ENCODE data around the gene C15orf61.

C15orf61 gene

DNA sequence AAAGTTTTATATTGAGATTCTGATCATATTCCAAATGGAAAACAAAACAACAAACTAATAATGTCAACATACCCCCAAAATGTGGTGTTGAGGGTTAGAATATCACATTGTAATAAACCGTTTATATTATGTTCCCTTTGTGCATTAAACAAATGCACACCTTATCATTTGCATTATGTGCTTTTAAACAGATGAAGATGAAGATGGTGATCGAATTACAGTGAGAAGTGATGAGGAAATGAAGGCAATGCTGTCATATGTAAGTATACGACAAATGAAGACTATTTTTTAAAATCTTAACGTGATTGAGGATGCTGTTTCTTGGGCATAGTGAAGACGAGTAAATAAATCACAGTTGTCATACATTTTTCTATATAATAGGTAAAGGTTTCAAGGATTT is 42.2 kb downstream of the C15orf61 start:
- Histone ChIP-seq H3K9me3 (ENCODE audit: control insufficient read depth in 5 of 5, low read length in 5 of 5) (peaks cover 0 to 2% (median 0%) of the 10 kb centered on the region in 5 donors), H3K4me1 (ENCODE audit: control insufficient read depth in 5 of 5, insufficient read depth in 5 of 5, low read length in 5 of 5) (peaks cover 0 to 24% (median 11%) of the 10 kb centered on the region in 5 donors), H3K36me3 (ENCODE audit: control insufficient read depth in 5 of 5, insufficient read depth in 5 of 5, low read length in 5 of 5) (peaks cover 0 to 10% (median 4%) of the 10 kb centered on the region in 5 donors), H3K9ac (ENCODE audit: low read length in 5 of 5) (no peak overlapping the region), H3K27ac (ENCODE audit: low read depth, low read length) (no peak overlapping the region), H3K27me3 (ENCODE audit: control insufficient read depth in 5 of 5, insufficient read depth in 4 of 5, low read length in 5 of 5) (no peaks in the 10 kb centered on the region), H3K4me3 (ENCODE audit: low read depth in 1 of 5, low read length in 5 of 5) (no peak overlapping the region)

DNA sequence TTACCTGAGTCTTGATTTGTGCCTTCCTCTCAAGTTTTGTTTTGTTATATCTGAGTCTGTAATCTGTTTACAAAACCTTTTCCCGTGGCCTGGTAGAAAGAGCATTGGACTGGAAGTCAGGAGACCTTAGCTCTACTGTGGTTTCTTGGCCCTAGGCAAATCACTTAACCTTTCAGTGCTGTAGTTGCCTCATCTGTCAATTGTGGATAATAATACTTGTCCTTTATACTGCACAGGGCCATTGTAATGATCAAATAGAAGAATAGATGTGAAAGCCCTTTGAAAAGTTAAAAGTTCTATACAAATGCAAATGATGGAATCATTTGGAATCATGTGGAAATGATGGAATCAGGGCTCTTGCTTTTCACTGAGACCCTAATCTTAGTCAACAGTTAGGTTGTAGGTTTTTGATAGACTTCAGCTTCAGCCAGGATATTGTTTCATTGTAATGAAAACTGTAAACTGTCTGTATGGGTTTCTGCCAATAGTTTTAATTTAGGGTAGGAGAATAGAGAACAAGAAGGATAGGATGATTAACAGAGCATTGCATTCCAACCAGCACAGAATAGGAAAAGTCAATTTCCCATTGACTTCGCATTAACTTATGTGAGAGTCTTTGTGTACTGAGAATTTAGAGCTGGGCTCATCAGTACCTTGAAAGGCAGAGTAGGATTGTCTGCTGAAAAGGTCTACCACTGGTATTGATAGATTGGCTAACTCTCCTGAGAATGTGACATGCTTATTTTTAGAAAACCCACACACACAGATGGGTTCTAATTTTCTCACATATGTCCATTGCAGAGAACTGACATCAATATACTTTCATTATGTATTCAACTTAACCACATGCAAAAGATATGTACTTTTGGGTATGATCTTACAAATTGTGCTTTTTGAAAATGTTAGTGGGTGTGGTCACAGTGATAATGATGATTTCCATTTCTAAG is 43.4 kb downstream of the C15orf61 start:
- Histone ChIP-seq H3K36me3 (ENCODE audit: control insufficient read depth in 5 of 5, insufficient read depth in 5 of 5, low read length in 5 of 5) (peaks cover 0 to 7% (median under 1%) of the 10 kb centered on the region in 5 donors), H3K9ac (ENCODE audit: low read length in 5 of 5) (no peak overlapping the region), H3K27ac (ENCODE audit: low read depth, low read length) (no peak overlapping the region), H3K4me1 (ENCODE audit: control insufficient read depth in 5 of 5, insufficient read depth in 5 of 5, low read length in 5 of 5) (peaks cover 0 to 24% (median 11%) of the 10 kb centered on the region in 5 donors), H3K4me3 (ENCODE audit: low read depth in 1 of 5, low read length in 5 of 5) (no peak overlapping the region), H3K9me3 (ENCODE audit: control insufficient read depth in 5 of 5, low read length in 5 of 5) (no peaks in the 10 kb centered on the region), H3K27me3 (ENCODE audit: control insufficient read depth in 5 of 5, insufficient read depth in 4 of 5, low read length in 5 of 5) (no peaks in the 10 kb centered on the region)

DNA sequence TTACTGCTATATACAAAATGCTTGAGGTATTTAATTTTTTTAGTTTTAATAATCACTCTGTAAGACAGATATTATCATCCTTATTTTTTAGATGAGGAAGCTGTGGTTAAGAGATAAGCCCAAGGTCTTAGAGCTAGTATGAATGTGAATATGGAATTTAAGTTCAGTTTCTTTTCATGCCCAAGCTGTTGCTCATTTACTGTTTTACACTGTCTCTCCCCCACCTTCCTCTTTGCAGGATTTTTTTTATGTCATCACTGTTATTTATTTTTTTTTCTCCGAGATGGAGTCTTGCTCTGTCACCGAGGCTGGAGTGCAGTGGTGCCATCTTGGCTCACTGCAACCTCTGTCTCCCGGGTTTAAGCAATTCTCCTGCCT is 44.0 kb downstream of the C15orf61 start:
- H3K9me3 ChIP-seq (ENCODE audit: control insufficient read depth in 5 of 5, low read length in 5 of 5): no peaks in the 10 kb centered on the region
- no peaks in the 10 kb centered on the region for H3K27me3 ChIP-seq (ENCODE audit: control insufficient read depth in 5 of 5, insufficient read depth in 4 of 5, low read length in 5 of 5)
- no peak overlapping the region for H3K4me3 ChIP-seq (ENCODE audit: low read depth in 1 of 5, low read length in 5 of 5)
- H3K36me3 ChIP-seq (ENCODE audit: control insufficient read depth in 5 of 5, insufficient read depth in 5 of 5, low read length in 5 of 5): peaks cover 0 to 5% (median 0%) of the 10 kb centered on the region in 5 donors
- H3K27ac ChIP-seq (ENCODE audit: low read depth, low read length): no peak overlapping the region
- no peak overlapping the region for H3K9ac ChIP-seq (ENCODE audit: low read length in 5 of 5)
- peaks cover 0 to 24% (median 15%) of the 10 kb centered on the region in 5 donors for H3K4me1 ChIP-seq (ENCODE audit: control insufficient read depth in 5 of 5, insufficient read depth in 5 of 5, low read length in 5 of 5)

DNA sequence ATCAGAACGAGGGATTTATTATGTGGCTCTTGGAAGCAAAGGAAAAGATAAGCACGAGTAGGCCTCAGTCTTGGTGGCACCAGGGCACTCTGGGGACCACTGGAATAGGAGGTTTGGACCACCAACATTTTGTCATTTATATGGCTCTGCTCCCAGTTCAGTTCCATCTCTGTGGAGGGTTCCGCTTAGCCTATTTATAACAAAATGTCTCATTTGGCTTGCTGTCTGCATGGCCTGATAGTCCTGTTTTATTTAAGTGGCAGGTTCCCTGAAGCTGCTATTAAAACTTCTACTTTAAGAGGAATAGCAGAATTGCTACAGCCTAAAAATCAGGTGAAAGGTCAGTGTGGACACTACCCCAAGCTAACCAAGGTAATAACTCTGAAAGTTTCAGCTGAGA is 48.7 kb downstream of the C15orf61 start:
- peaks cover 0 to 4% (median 0%) of the 10 kb centered on the region in 5 donors for H3K36me3 ChIP-seq (ENCODE audit: control insufficient read depth in 5 of 5, insufficient read depth in 5 of 5, low read length in 5 of 5)
- H3K27ac ChIP-seq (ENCODE audit: low read depth, low read length): no peak overlapping the region
- peaks cover 0 to 4% (median 0%) of the 10 kb centered on the region in 5 donors for H3K4me1 ChIP-seq (ENCODE audit: control insufficient read depth in 5 of 5, insufficient read depth in 5 of 5, low read length in 5 of 5)
- no peaks in the 10 kb centered on the region for H3K9me3 ChIP-seq (ENCODE audit: control insufficient read depth in 5 of 5, low read length in 5 of 5)
- no peak overlapping the region for H3K9ac ChIP-seq (ENCODE audit: low read length in 5 of 5)
- H3K4me3 ChIP-seq (ENCODE audit: low read depth in 1 of 5, low read length in 5 of 5): no peak overlapping the region
- no peaks in the 10 kb centered on the region for H3K27me3 ChIP-seq (ENCODE audit: control insufficient read depth in 5 of 5, insufficient read depth in 4 of 5, low read length in 5 of 5)

DNA sequence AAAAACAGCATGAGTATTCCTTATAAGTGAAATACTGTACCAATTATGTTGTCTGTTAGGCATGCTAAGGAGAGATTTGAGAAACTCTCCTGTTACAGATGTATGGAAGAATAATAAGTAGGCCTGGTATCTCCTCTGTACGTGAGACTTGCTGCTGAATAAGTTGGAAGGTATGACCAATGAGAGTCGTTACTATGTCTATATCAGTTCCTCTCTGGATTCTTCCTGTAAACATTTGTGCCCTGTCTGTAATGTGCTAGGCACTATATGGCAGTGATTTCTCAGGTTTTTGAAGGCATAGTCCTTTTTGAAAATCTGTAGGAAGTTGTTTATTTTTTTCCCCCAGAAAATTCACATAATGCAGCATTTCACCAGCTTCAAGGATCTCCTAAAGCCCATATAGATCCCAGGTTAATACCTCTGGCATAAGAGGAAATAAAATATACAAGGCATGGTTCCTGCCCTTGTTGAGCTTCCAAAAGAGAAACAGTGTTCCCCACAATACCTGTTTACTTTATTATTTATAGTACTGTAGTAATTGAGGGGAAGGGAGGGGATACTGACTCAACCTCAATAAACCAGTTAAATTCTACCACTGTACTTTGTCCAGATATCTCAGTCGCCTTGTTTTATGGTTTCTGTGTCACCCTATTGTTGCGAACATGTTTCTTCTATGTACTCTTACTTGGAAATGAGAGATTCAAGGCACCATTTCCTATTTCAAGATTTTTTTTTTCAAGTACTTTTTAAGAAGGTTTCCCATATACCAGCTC is 50.1 kb downstream of the C15orf61 start:
- H3K27me3 ChIP-seq (ENCODE audit: control insufficient read depth in 5 of 5, insufficient read depth in 4 of 5, low read length in 5 of 5): no peaks in the 10 kb centered on the region
- H3K27ac ChIP-seq (ENCODE audit: low read depth, low read length): no peak overlapping the region
- peaks cover 0 to 4% (median 0%) of the 10 kb centered on the region in 5 donors for H3K4me1 ChIP-seq (ENCODE audit: control insufficient read depth in 5 of 5, insufficient read depth in 5 of 5, low read length in 5 of 5)
- H3K4me3 ChIP-seq (ENCODE audit: low read depth in 1 of 5, low read length in 5 of 5): no peak overlapping the region
- H3K9ac ChIP-seq (ENCODE audit: low read length in 5 of 5): no peak overlapping the region
- H3K36me3 ChIP-seq (ENCODE audit: control insufficient read depth in 5 of 5, insufficient read depth in 5 of 5, low read length in 5 of 5): peaks cover 0 to 4% (median 0%) of the 10 kb centered on the region in 5 donors
- H3K9me3 ChIP-seq (ENCODE audit: control insufficient read depth in 5 of 5, low read length in 5 of 5): no peaks in the 10 kb centered on the region

DNA sequence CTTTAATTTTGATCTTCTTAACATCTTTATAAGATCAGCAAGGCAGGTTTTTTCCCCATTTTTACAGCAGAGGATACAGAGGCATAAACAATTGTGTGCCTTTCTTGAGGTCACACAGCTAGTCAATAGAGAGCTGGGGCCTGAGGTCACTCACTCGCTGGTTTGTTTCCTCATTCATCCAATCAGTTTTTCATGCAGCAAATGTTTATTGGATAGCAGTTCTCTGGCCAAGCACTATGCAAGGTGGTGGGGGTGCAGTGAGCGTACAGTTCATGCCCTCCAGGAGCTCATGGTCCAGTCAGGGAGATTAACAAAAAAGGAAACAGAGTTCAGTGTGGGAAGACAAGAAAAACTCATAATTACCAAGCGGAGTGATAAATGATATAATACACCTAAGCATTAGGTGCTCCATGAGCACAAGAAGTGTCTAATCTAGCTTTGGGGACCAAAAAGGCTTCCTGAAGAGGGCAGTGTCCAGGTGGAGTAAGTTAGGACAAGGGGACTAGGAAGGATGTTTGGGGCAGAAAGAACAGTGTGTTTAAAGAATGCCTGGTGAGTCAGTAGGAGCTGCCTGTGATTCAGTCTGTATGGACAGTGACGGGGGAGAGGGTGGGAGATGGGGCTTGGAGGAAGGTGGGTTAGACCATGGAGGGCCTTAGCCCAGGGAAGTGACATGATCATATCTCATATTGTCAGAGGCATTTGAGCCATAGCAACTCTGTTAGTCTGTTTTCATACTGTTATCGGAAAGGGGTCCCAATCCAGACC is 50.9 kb downstream of the C15orf61 start:
- Histone ChIP-seq H3K36me3 (ENCODE audit: control insufficient read depth in 5 of 5, insufficient read depth in 5 of 5, low read length in 5 of 5) (peaks cover 0 to 4% (median 0%) of the 10 kb centered on the region in 5 donors), H3K4me3 (ENCODE audit: low read depth in 1 of 5, low read length in 5 of 5) (no peak overlapping the region), H3K4me1 (ENCODE audit: control insufficient read depth in 5 of 5, insufficient read depth in 5 of 5, low read length in 5 of 5) (peaks cover 0 to 4% (median 0%) of the 10 kb centered on the region in 5 donors), H3K27me3 (ENCODE audit: control insufficient read depth in 5 of 5, insufficient read depth in 4 of 5, low read length in 5 of 5) (no peaks in the 10 kb centered on the region), H3K9me3 (ENCODE audit: control insufficient read depth in 5 of 5, low read length in 5 of 5) (no peaks in the 10 kb centered on the region), H3K9ac (ENCODE audit: low read length in 5 of 5) (no peak overlapping the region), H3K27ac (ENCODE audit: low read depth, low read length) (no peak overlapping the region)

DNA sequence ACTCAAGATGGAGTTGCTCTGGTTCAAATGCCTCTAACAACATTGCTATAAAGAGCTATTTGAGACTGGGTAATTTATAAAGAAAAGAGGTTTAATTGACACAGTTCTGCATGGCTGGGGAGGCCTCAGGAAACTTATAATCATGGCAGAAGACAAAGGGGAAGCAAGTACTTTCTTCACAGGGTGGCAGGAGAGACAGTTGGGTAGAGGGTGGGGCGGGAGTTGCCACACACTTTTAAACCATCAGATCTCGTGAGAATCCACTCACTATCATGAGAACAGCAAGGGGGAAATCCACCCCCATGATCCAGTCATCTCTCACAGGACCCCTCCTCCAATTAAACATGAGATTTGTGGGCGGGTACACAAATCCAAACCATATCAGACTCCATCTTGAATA is 52.3 kb downstream of the C15orf61 start:
- Histone ChIP-seq H3K4me3 (ENCODE audit: low read depth in 1 of 5, low read length in 5 of 5) (no peak overlapping the region), H3K4me1 (ENCODE audit: control insufficient read depth in 5 of 5, insufficient read depth in 5 of 5, low read length in 5 of 5) (peaks cover 0 to 4% (median 0%) of the 10 kb centered on the region in 5 donors), H3K36me3 (ENCODE audit: control insufficient read depth in 5 of 5, insufficient read depth in 5 of 5, low read length in 5 of 5) (peaks cover 0 to 4% (median 2%) of the 10 kb centered on the region in 5 donors), H3K9ac (ENCODE audit: low read length in 5 of 5) (no peak overlapping the region), H3K27me3 (ENCODE audit: control insufficient read depth in 5 of 5, insufficient read depth in 4 of 5, low read length in 5 of 5) (no peaks in the 10 kb centered on the region), H3K27ac (ENCODE audit: low read depth, low read length) (no peak overlapping the region), H3K9me3 (ENCODE audit: control insufficient read depth in 5 of 5, low read length in 5 of 5) (no peaks in the 10 kb centered on the region)

DNA sequence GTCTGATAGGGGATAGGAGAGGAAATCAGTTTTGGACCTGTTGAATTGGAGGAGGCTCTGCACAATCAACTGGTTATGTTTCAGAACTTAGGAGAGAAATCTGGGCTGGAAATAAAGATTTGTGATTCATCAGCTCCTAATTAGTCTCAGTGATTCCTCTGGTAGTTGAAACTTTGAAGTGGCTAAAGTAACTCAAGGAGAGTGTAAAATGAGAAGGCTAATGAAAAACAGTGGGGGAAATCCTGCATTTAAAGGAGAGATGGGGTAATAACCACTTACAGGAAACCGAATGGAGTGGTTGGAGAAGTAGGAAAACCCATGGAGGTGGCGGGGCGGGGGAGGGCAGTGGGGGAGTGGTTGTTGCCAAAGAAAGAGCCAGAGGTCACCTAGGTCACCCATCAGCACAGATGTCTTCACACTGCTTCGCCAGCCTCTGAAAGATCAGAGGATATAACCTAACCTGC is 54.1 kb downstream of the C15orf61 start:
- no peak overlapping the region for H3K27ac ChIP-seq (ENCODE audit: low read depth, low read length)
- no peaks in the 10 kb centered on the region for H3K9me3 ChIP-seq (ENCODE audit: control insufficient read depth in 5 of 5, low read length in 5 of 5)
- peaks cover 0 to 10% (median 2%) of the 10 kb centered on the region in 5 donors for H3K36me3 ChIP-seq (ENCODE audit: control insufficient read depth in 5 of 5, insufficient read depth in 5 of 5, low read length in 5 of 5)
- H3K4me3 ChIP-seq (ENCODE audit: low read depth in 1 of 5, low read length in 5 of 5): no peak overlapping the region
- no peaks in the 10 kb centered on the region for H3K27me3 ChIP-seq (ENCODE audit: control insufficient read depth in 5 of 5, insufficient read depth in 4 of 5, low read length in 5 of 5)
- H3K9ac ChIP-seq (ENCODE audit: low read length in 5 of 5): no peak overlapping the region
- no peaks in the 10 kb centered on the region for H3K4me1 ChIP-seq (ENCODE audit: control insufficient read depth in 5 of 5, insufficient read depth in 5 of 5, low read length in 5 of 5)

DNA sequence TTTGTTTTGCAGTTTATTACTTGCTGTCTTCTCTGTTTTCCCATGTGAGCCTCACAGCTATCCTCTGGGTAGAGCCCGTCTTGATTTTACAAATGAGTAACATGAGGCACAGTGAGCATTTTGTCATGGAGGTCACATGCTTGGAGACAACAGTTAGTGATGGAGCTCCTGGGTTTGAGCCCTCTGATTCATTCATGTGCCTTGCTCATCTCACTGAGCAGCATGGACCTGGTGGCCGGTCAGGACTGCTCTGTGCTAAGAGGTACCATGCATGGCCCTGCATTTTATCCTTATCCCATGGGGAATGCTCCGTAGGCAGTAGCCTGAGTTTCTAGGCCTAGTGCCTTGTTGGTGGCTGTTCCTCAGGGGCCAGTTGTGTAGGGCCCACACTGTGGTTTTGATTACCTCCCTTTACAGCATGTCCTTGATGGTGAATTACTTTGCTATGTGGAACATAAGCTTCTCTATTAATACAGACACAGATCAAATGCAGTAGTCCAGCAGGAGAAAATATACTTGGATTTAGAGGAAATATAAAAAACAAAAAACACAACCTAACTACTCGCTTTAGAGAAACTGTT is 57.2 kb downstream of the C15orf61 start:
- no peaks in the 10 kb centered on the region for H3K9me3 ChIP-seq (ENCODE audit: control insufficient read depth in 5 of 5, low read length in 5 of 5)
- no peak overlapping the region for H3K4me3 ChIP-seq (ENCODE audit: low read depth in 1 of 5, low read length in 5 of 5)
- peaks cover 0 to 6% (median 2%) of the 10 kb centered on the region in 5 donors for H3K36me3 ChIP-seq (ENCODE audit: control insufficient read depth in 5 of 5, insufficient read depth in 5 of 5, low read length in 5 of 5)

More for the DNA sequence above, 57.2 kb downstream of the C15orf61 start:
- H3K27me3 ChIP-seq (ENCODE audit: control insufficient read depth in 5 of 5, insufficient read depth in 4 of 5, low read length in 5 of 5): no peaks in the 10 kb centered on the region
- no peaks in the 10 kb centered on the region for H3K4me1 ChIP-seq (ENCODE audit: control insufficient read depth in 5 of 5, insufficient read depth in 5 of 5, low read length in 5 of 5)
- H3K27ac ChIP-seq (ENCODE audit: low read depth, low read length): no peak overlapping the region
- H3K9ac ChIP-seq (ENCODE audit: low read length in 5 of 5): no peak overlapping the region

Data from subcutaneous abdominal adipose tissue (tissue), 5 donors.